Upper lobe of right lung (tissue), 1 donor: Measurements from ENCODE around the gene NPAS3. TPM values are rescaled to one million over a fixed set of nuclear protein-coding genes. Genes with fewer than 3 reads are reported as not detected.

Experiments
- ATAC-seq: fragments of 200-7000 bp; cut with Tn5 transposase; one replicate; pipeline ENCODE4 v1.9.1; 2020; ENCODE audit warnings: mild to moderate bottlenecking, moderate library complexity
- DNase-seq: peaks from one replicate; pipeline ENCODE4 v3.0.0-alpha.2; 2020
- H3K27ac ChIP-seq: fragments of 200-600 bp; one replicate; pipeline ENCODE4 v1.8.0; 2022
- H3K27me3 ChIP-seq: fragments of 200-600 bp; one replicate; pipeline ENCODE4 v1.8.0; 2022; ENCODE audit warnings: mild to moderate bottlenecking
- H3K36me3 ChIP-seq: fragments of 200-600 bp; one replicate; pipeline ENCODE4 v1.8.0; 2022
- H3K4me1 ChIP-seq: fragments of 200-600 bp; one replicate; pipeline ENCODE4 v1.8.0; 2022
- H3K4me3 ChIP-seq: fragments of 200-600 bp; one replicate; pipeline ENCODE4 v1.8.0; 2022; ENCODE audit warnings: mild to moderate bottlenecking
- H3K9me3 ChIP-seq: fragments of 200-600 bp; one replicate; pipeline ENCODE4 v1.8.0; 2022
- intact Hi-C: fragments of 100-400 bp; cut with DNase I; formaldehyde crosslinking; loops from one replicate; pipeline ENCODE4 v1.11.0; 2022
- total RNA-seq: library from RNA; stranded (reverse); fragmentation: NEBNext Ultra II Directional; extraction: Animal tissue kit (Norgen Biotek cat#: 25700); gene quantifications from one replicate; pipeline ENCODE4 v1.2.1, GENCODE V29; 2021
- TF ChIP-seq, protein P1 (sequence below): fragments of 200-600 bp; IDR thresholded peaks from one replicate; pipeline ENCODE4 v1.8.0; 2022; ENCODE audit warnings: antibody characterized with exemption
- donor health status: DM: no; HTN: yes; CAD: no; lungs with severe emphysema.

NPAS3 gene
- total RNA-seq, 1 donor from 2014 or later: 1.2 TPM

DNA sequence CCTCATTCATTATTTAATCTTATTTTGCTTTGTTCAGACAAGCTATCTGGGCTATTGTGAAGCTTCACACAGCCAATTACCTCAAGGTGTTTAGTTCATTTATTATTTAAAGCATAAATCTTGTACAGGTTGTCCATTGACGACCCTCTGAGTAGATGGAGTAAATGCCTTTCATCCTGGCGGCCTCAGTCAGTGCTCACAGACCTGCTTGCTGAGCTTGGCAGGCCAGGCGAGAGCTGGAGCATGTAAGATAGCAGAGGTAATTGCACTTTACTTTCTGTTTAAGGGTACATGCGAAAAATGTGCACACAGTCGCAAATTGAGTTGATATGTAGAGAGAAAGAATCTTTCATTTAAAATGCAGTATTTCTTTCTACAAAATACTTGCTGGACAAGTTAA is 224.4 kb downstream of the NPAS3 start:
- Histone ChIP-seq H3K9me3 (no peaks in the 10 kb centered on the region), H3K4me3 (no peak overlapping the region), H3K27me3 (no peaks in the 10 kb centered on the region), H3K36me3 (no peaks in the 10 kb centered on the region), H3K27ac (no peak overlapping the region), H3K4me1 (no peaks in the 10 kb centered on the region)
- ATAC-seq (no peak), DNase-seq (no peak)
- intact Hi-C loops: no loop called here
- TF ChIP-seq, protein P1, sequence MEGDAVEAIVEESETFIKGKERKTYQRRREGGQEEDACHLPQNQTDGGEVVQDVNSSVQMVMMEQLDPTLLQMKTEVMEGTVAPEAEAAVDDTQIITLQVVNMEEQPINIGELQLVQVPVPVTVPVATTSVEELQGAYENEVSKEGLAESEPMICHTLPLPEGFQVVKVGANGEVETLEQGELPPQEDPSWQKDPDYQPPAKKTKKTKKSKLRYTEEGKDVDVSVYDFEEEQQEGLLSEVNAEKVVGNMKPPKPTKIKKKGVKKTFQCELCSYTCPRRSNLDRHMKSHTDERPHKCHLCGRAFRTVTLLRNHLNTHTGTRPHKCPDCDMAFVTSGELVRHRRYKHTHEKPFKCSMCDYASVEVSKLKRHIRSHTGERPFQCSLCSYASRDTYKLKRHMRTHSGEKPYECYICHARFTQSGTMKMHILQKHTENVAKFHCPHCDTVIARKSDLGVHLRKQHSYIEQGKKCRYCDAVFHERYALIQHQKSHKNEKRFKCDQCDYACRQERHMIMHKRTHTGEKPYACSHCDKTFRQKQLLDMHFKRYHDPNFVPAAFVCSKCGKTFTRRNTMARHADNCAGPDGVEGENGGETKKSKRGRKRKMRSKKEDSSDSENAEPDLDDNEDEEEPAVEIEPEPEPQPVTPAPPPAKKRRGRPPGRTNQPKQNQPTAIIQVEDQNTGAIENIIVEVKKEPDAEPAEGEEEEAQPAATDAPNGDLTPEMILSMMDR: no peak

DNA sequence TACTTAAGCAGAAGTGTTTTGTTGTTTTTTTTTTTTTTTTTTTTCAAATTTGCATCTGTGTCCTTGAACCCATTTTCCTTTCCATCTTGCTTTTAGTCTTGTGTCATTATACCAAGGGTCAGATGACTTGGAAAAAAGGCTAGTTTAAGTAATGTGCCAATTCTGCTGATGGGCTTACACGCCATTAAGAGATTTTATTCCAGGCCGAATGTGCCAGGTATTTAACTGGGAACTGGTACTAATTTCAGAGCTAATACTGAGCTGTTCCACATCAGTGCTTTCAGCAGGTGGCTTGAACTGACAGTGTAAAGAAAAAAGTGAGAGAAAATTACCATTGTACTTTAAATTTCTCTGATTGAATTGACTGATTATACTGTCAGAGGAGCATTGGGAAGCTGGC is 224.9 kb downstream of the NPAS3 start:
- TF ChIP-seq, protein P1: no peak
- ATAC-seq (no peak), DNase-seq (no peak)
- H3K27ac ChIP-seq: no peak overlapping the region
- intact Hi-C loops: no loop called here
- H3K4me3 ChIP-seq: no peak overlapping the region
- no peaks in the 10 kb centered on the region for H3K9me3 ChIP-seq
- H3K4me1 ChIP-seq: no peaks in the 10 kb centered on the region
- H3K36me3 ChIP-seq: no peaks in the 10 kb centered on the region
- no peaks in the 10 kb centered on the region for H3K27me3 ChIP-seq

DNA sequence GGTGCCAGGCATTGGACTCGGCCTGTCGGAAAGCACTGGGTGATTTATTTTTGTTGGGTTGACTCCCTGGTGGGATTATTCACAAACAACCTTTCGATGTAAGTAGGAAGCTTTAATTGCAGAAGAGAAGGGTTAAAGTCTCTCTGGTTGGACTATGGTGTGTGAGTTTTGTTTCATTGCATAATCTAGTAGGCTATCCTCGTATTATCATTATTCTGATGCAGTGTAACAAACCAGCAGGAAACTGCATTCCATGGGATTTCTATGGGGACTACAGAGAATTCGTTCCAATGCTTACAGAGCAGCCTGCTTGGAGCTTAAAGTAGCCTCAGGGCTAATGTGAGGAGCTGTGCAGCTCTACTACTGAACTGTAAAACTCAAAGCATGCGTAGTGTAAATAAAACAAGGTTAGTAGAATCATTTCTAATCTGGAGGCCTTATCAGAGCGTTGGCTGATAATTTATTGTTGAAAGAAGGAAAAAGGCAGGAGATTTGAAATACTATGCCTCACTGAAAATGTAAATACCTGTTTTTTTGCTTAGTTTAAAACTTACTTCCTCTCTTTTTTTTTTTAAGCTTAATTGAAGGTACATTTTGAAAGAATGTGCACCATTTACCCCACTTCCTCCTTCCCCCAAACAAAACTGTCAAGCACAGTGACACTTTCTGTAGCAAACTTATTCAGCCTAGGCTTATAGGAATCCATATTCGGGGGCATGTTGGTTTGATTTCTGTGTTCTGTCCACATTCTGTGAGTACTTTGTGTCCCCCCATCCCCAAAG is 226.7 kb downstream of the NPAS3 start:
- Histone ChIP-seq H3K27ac (no peak overlapping the region), H3K4me1 (no peaks in the 10 kb centered on the region), H3K9me3 (no peaks in the 10 kb centered on the region), H3K27me3 (no peaks in the 10 kb centered on the region), H3K4me3 (no peak overlapping the region), H3K36me3 (no peaks in the 10 kb centered on the region)
- intact Hi-C loops: no loop called here
- TF ChIP-seq, protein P1: no peak
- DNase-seq (no peak), ATAC-seq (no peak)

DNA sequence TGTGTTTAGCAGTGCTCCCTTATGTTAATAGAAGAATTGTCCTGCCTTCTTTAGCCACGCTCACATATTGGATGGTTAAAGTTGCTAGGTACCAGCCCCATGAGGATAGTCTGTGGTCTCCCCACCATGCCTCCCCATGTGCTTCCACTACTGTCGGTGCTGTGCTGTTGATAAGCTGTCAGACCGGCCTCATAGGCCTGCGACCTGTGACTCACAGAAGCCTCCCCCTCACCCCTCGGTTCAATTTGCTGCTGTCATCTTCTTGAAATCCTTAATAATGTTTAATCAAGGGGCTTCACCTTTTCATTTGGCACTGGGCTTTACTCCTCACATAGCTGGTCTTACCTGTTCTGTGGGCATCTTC is 227.2 kb downstream of the NPAS3 start:
- H3K4me1 ChIP-seq: no peaks in the 10 kb centered on the region
- no peak overlapping the region for H3K27ac ChIP-seq
- H3K36me3 ChIP-seq: no peaks in the 10 kb centered on the region
- no peaks in the 10 kb centered on the region for H3K27me3 ChIP-seq
- intact Hi-C loops: no loop called here
- H3K4me3 ChIP-seq: no peak overlapping the region
- H3K9me3 ChIP-seq: no peaks in the 10 kb centered on the region
- TF ChIP-seq, protein P1: no peak
- no peak for ATAC-seq
- DNase-seq: no peak

DNA sequence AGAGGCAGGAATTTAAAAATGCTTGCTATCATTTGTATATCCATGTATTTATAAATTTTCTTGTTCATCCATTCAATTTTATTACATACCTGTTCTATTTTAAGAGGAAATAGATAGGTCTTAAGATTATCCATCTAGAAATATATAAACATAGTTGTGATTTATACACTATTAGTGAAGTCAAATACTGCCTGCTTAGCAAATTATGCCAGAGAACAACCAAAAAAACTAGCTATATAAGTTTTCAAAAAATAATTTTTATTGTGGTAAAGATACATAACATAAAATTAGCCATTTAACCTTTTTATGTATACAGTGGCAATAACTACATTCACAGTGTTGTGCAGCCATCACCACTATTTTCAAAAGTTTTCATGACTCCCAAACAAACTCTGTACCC is 237.3 kb downstream of the NPAS3 start:
- intact Hi-C loops: no loop called here
- H3K27ac ChIP-seq: no peak overlapping the region
- no peaks in the 10 kb centered on the region for H3K27me3 ChIP-seq
- no peak for DNase-seq
- no peaks in the 10 kb centered on the region for H3K4me1 ChIP-seq
- no peak for ATAC-seq
- no peaks in the 10 kb centered on the region for H3K36me3 ChIP-seq
- no peaks in the 10 kb centered on the region for H3K9me3 ChIP-seq
- no peak overlapping the region for H3K4me3 ChIP-seq
- TF ChIP-seq, protein P1: no peak

DNA sequence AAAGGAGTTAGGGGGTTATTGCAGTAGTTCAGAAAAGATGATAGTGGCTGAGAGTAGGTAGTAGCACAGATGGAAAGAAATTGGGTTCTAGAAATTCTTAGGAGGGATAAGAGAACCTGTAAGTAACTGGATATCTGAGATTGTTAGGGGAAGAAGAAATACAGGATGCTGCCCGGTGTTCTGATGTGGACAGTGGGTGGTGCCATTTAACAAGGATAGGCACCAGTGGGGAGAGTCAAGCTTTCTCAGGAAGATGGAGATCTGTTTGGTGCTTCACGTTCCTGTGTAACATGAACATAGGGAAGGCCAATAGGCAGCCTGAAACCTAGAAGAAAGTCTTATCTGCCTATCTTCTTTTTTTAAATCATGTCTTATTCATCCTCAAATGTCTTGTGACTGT is 245.9 kb downstream of the NPAS3 start:
- Histone ChIP-seq H3K4me1 (no peaks in the 10 kb centered on the region), H3K27me3 (no peaks in the 10 kb centered on the region), H3K27ac (no peak overlapping the region), H3K36me3 (no peaks in the 10 kb centered on the region), H3K9me3 (no peaks in the 10 kb centered on the region), H3K4me3 (no peak overlapping the region)
- ATAC-seq (peak; percentile 58), DNase-seq (no peak)
- intact Hi-C loops: no loop called here
- TF ChIP-seq, protein P1: peak; percentile 9
